ENCODE measurements around the gene RALGPS1.

GRCh38 chr9:127102176-127102575, 187.6 kb downstream of the RALGPS1 start:
- TF ChIP-seq POLR2A (IDR thresholded peaks at IDR 0.05) (no peak), CTCF (IDR thresholded peaks at IDR 0.05 in 4 of 5, conservative IDR thresholded peaks at IDR 0.05 in 1 of 5) (no peak)

Data from gastrocnemius medialis (tissue), 4 donors.